Smooth muscle cell (in vitro differentiated cells): ENCODE data around the gene IFNA10. TPM values are rescaled to one million over a fixed set of nuclear protein-coding genes. Genes with fewer than 3 reads are reported as not detected.
"Not testable (repeated sequence)": the region's sequence is repeated elsewhere in the genome, so short reads cannot be mapped to it uniquely, and the experiment has no call there.

Experiments used
- DNase-seq: peaks from one replicate; lab custom pipeline; 2025; ENCODE audit not compliant: unreplicated experiment; lab: John Stamatoyannopoulos, UW
- H2AFZ ChIP-seq: fragments of 200-600 bp; sonication (generic); 2 replicates; pipeline ENCODE4 v1.6.0; 2016; ENCODE audit warnings: antibody characterized with exemption, low read depth, mild to moderate bottlenecking
- H3F3A ChIP-seq: fragments of 200-600 bp; sonication (generic); 2 replicates; pipeline ENCODE4 v1.6.0; 2017; ENCODE audit warnings: antibody characterized with exemption, low read depth
- H3K27ac ChIP-seq: fragments of 200-600 bp; sonication (generic); 2 replicates; pipeline ENCODE4 v1.5.1; 2016; ENCODE audit warnings: low read depth, mild to moderate bottlenecking
- H3K27me3 ChIP-seq: fragments of 200-600 bp; sonication (generic); 2 replicates; pipeline ENCODE4 v1.6.1; 2016; ENCODE audit warnings: low read depth, mild to moderate bottlenecking
- H3K36me3 ChIP-seq: fragments of 200-600 bp; sonication (generic); 2 replicates; pipeline ENCODE4 v1.5.1; 2016; ENCODE audit warnings: low read depth
- H3K4me1 ChIP-seq: fragments of 200-600 bp; sonication (generic); 2 replicates; pipeline ENCODE4 v1.5.1; 2016; ENCODE audit warnings: low read depth
- H3K4me2 ChIP-seq: fragments of 200-600 bp; sonication (generic); 2 replicates; pipeline ENCODE4 v1.6.0; 2016; ENCODE audit warnings: mild to moderate bottlenecking
- H3K4me3 ChIP-seq: fragments of 200-600 bp; sonication (generic); 2 replicates; pipeline ENCODE4 v1.5.1; 2016; ENCODE audit warnings: mild to moderate bottlenecking
- H3K79me2 ChIP-seq: fragments of 200-600 bp; sonication (generic); 2 replicates; pipeline ENCODE4 v1.6.0; 2016; ENCODE audit warnings: low read depth, mild to moderate bottlenecking
- H3K9ac ChIP-seq: fragments of 200-600 bp; sonication (generic); 2 replicates; pipeline ENCODE4 v1.6.0; 2016; ENCODE audit warnings: low read depth
- H3K9me3 ChIP-seq: fragments of 200-600 bp; sonication (generic); replicated peaks from 2 replicates; pipeline ENCODE4 v1.5.1; 2016; ENCODE audit warnings: low read depth
- H4K20me1 ChIP-seq: fragments of 200-600 bp; sonication (generic); 2 replicates; pipeline ENCODE4 v1.6.0; 2016; ENCODE audit warnings: low read depth
- WGBS: methylation state at CpG from one replicate; pipeline ENCODE4 v1.1.7; 2016; ENCODE audit warnings: low lambda C conversion rate; 5-methylcytosine and 5-hydroxymethylcytosine counted together
- polyA plus RNA-seq: library from polyadenylated mRNA; unstranded; fragments of >200 nt; fragmentation: Nextera tagmentation; extraction: Ambion mirVana; gene quantifications from 2 replicates; pipeline ENCODE4 v1.2.1, GENCODE V29; 2016
- small RNA-seq: library from RNA; depleted of rRNA; stranded (forward); fragments of <200 nt; gene quantifications from one replicate; pipeline ENCODE3, GENCODE V24; 2014
- total RNA-seq: library from RNA; depleted of rRNA; stranded (reverse); fragments of >200 nt; gene quantifications from 2 replicates; pipeline ENCODE4 v1.2.3, GENCODE V29; 2014
- TF ChIP-seq, protein P1 (sequence below): fragments of 200-600 bp; sonication (generic); IDR thresholded peaks from 2 replicates; pipeline ENCODE4 v1.5.1; 2017; ENCODE audit warnings: borderline replicate concordance, mild to moderate bottlenecking, antibody characterized with exemption; ENCODE audit not compliant: insufficient read depth, poor library complexity, severe bottlenecking

IFNA10 gene
- total and polyA plus RNA-seq, 2 experiments from 2014 or later: not detected

DNA sequence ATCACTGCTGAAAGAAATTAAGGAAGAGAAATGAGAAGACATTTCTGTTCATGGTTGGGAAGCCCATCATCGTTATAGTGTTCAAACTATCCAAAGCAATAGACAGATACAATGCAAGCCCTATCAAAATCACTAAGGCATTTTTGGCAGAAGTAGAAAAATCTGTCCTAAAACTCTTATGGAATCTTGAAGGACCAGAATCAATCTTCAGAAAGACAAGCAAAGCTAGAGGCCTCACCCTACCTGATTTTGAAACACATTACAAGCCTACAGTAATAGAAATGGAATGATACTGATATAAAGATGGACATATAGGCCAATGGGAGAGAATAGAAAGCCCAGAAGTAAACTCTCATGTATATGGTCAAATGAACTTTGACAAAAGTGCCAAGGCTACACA, 35.6 kb downstream of the IFNA10 start:
- no peaks in the 10 kb centered on the region for H4K20me1 ChIP-seq
- DNase-seq: no peak
- no peak overlapping the region for H3K27ac ChIP-seq
- H3K36me3 ChIP-seq: no peaks in the 10 kb centered on the region
- TF ChIP-seq, protein P1, sequence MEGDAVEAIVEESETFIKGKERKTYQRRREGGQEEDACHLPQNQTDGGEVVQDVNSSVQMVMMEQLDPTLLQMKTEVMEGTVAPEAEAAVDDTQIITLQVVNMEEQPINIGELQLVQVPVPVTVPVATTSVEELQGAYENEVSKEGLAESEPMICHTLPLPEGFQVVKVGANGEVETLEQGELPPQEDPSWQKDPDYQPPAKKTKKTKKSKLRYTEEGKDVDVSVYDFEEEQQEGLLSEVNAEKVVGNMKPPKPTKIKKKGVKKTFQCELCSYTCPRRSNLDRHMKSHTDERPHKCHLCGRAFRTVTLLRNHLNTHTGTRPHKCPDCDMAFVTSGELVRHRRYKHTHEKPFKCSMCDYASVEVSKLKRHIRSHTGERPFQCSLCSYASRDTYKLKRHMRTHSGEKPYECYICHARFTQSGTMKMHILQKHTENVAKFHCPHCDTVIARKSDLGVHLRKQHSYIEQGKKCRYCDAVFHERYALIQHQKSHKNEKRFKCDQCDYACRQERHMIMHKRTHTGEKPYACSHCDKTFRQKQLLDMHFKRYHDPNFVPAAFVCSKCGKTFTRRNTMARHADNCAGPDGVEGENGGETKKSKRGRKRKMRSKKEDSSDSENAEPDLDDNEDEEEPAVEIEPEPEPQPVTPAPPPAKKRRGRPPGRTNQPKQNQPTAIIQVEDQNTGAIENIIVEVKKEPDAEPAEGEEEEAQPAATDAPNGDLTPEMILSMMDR: no peak
- H3F3A ChIP-seq: no peaks in the 10 kb centered on the region
- no peaks in the 10 kb centered on the region for H3K79me2 ChIP-seq
- no peaks in the 10 kb centered on the region for H3K4me1 ChIP-seq
- H3K4me3 ChIP-seq: no peak overlapping the region
- WGBS: 70% methylated on average over 1 of the region's 1 CpG
- no peak overlapping the region for H3K4me2 ChIP-seq
- no peak overlapping the region for H3K9ac ChIP-seq
- H3K9me3 ChIP-seq: no peaks in the 10 kb centered on the region
- H3K27me3 ChIP-seq: peaks cover 12% of the 10 kb centered on the region
- H2AFZ ChIP-seq: no peak overlapping the region

DNA sequence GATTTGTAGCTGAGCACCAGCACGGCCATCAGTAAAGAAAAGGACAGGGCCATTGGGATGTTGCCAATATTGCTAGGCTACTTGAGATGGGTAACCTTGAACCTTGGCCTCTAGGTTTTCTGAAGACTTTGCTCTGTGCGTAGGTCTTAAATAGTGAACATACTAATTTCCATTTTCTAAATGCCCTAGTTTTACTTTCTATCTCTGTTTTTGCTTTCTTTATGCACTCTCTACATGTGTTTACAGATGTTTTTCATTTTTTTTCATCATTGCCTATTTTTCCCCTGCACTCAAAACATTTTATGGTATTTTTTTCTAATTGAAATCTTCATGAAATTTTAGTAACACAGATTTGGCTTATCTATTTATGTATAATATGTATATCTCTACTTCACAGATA, 40.4 kb downstream of the IFNA10 start, which contains the start of gene IFNA21:
IFNA21 (minus strand) TSS at position 101 of the 400 bp plus-strand sequence; CDS start at position 53, 48 bp downstream.
- H2AFZ ChIP-seq, H3K27me3 ChIP-seq, H3F3A ChIP-seq, H3K79me2 ChIP-seq, H3K36me3 ChIP-seq, H3K4me3 ChIP-seq, H3K27ac ChIP-seq, H3K9ac ChIP-seq, DNase-seq, H3K9me3 ChIP-seq, H3K4me2 ChIP-seq, H3K4me1 ChIP-seq, H4K20me1 ChIP-seq: not testable (repeated sequence)
- 92% methylated on average over 2 of the region's 2 CpGs for WGBS

DNA sequence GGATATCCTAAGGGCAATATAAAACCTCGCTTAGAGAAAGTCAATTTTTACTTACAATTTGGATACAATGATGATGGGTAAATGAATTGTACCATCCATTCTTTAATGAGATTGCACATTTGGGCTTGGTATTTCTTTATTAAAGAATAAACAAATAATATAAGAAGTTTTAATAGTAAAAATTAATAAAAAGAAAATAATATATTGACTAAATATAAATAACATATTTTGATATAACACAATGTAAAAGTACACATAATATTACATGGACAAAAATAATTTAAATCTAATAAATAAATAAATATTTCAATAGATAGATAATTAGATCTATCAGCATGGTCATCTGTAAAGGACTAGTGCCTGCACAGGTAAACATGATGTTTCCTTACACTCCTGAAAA, 41.4 kb downstream of the IFNA10 start:
- TF ChIP-seq, protein P1: no peak
- Histone ChIP-seq H3K79me2 (no peaks in the 10 kb centered on the region), H3K27me3 (no peaks in the 10 kb centered on the region), H3K36me3 (no peaks in the 10 kb centered on the region), H2AFZ (no peak overlapping the region), H3F3A (no peaks in the 10 kb centered on the region), H3K27ac (no peak overlapping the region), H3K4me2 (no peak overlapping the region), H3K9me3 (no peaks in the 10 kb centered on the region), H3K4me1 (no peaks in the 10 kb centered on the region), H3K4me3 (no peak overlapping the region), H4K20me1 (no peaks in the 10 kb centered on the region), H3K9ac (no peak overlapping the region)
- 100% methylated on average over 1 of the region's 1 CpG for WGBS
- DNase-seq: no peak

DNA sequence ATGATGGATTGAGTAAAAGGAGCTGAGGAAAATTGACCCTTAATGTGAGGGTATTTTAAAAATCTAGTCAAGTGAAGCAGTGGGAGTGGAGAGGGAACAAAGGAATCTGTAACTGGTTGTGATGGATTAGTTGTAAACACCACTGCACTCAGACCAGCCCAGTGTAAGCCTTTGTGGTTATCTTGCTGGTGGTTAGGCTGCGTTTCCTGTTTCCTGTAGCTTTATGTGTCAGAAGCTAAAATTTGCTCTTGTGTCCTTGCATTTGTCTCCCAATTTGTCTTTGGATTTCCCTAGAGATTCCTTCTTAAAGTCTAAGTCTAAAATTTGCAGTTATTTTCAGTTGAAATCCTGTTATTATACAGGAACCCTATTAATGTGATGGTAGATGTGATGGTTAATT, 46.8 kb downstream of the IFNA10 start:
- H3K9me3 ChIP-seq: no peaks in the 10 kb centered on the region
- no peaks in the 10 kb centered on the region for H3F3A ChIP-seq
- H3K27ac ChIP-seq: no peak overlapping the region
- H4K20me1 ChIP-seq: no peaks in the 10 kb centered on the region
- H3K36me3 ChIP-seq: no peaks in the 10 kb centered on the region
- H3K9ac ChIP-seq: no peak overlapping the region
- TF ChIP-seq, protein P1: no peak
- peak overlapping the region; percentile 59 for H3K4me2 ChIP-seq
- peaks cover 3% of the 10 kb centered on the region for H3K4me1 ChIP-seq
- H3K79me2 ChIP-seq: no peaks in the 10 kb centered on the region
- no peak overlapping the region for H2AFZ ChIP-seq
- no peak for DNase-seq
- no peaks in the 10 kb centered on the region for H3K27me3 ChIP-seq
- H3K4me3 ChIP-seq: no peak overlapping the region
- WGBS: 7% methylated on average over 1 of the region's 1 CpG

Small RNA genes lying within 50 kb of the gene (small RNA-seq; reads per million reads assigned to genes)
- gene RF00019: not detected

Other genes with a start within 250 kb of the IFNA10 start
- gene HACD4, start 175.5 kb downstream of the IFNA10 start, total RNA-seq: 5.1 and 6.2 TPM in 2 replicates
- gene HACD4, start 175.5 kb downstream of the IFNA10 start, polyA plus RNA-seq: 1.8 and 2.6 TPM in 2 replicates
- gene IFNB1, start 129.2 kb downstream of the IFNA10 start, total RNA-seq: not detected in 2 replicates
- not detected in 2 replicates for gene IFNB1, start 129.2 kb downstream of the IFNA10 start, polyA plus RNA-seq
- gene IFNW1, start 65.3 kb downstream of the IFNA10 start, total RNA-seq: not detected in 2 replicates
- gene IFNW1, start 65.3 kb downstream of the IFNA10 start, polyA plus RNA-seq: not detected in 2 replicates
- not detected in 2 replicates for gene IFNA21, start 40.5 kb downstream of the IFNA10 start, total RNA-seq
- gene IFNA21, start 40.5 kb downstream of the IFNA10 start, polyA plus RNA-seq: not detected in 2 replicates
- not detected in 2 replicates for gene IFNA4, start 19.6 kb downstream of the IFNA10 start, total RNA-seq
- gene IFNA4, start 19.6 kb downstream of the IFNA10 start, polyA plus RNA-seq: not detected in 2 replicates
- not detected in 2 replicates for gene IFNA7, start 4.9 kb downstream of the IFNA10 start, total RNA-seq
- gene IFNA7, start 4.9 kb downstream of the IFNA10 start, polyA plus RNA-seq: not detected in 2 replicates
- not detected in 2 replicates for gene IFNA16, start 10.2 kb upstream of the IFNA10 start, total RNA-seq
- gene IFNA16, start 10.2 kb upstream of the IFNA10 start, polyA plus RNA-seq: not detected in 2 replicates
- not detected in 2 replicates for gene IFNA17, start 21.1 kb upstream of the IFNA10 start, total RNA-seq
- not detected in 2 replicates for gene IFNA17, start 21.1 kb upstream of the IFNA10 start, polyA plus RNA-seq
- not detected in 2 replicates for gene IFNA14, start 32.9 kb upstream of the IFNA10 start, total RNA-seq
- not detected in 2 replicates for gene IFNA14, start 32.9 kb upstream of the IFNA10 start, polyA plus RNA-seq
- gene IFNA5, start 98.2 kb upstream of the IFNA10 start, total RNA-seq: 0.36 and 0.54 TPM in 2 replicates
- not detected in 2 replicates for gene IFNA5, start 98.2 kb upstream of the IFNA10 start, polyA plus RNA-seq
- 37.1 and 41.1 TPM in 2 replicates for gene KLHL9, start 128.3 kb upstream of the IFNA10 start, total RNA-seq
- 15.0 and 17.4 TPM in 2 replicates for gene KLHL9, start 128.3 kb upstream of the IFNA10 start, polyA plus RNA-seq
- not detected in 2 replicates for gene IFNA6, start 143.7 kb upstream of the IFNA10 start, total RNA-seq
- gene IFNA6, start 143.7 kb upstream of the IFNA10 start, polyA plus RNA-seq: not detected in 2 replicates
- gene IFNA13, start 160.9 kb upstream of the IFNA10 start, total RNA-seq: not detected in 2 replicates
- gene IFNA13, start 160.9 kb upstream of the IFNA10 start, polyA plus RNA-seq: 0.40 TPM in 1 of 2 replicates, not detected in the other
- gene IFNA2, start 178.3 kb upstream of the IFNA10 start, total RNA-seq: not detected in 2 replicates
- gene IFNA2, start 178.3 kb upstream of the IFNA10 start, polyA plus RNA-seq: not detected in 2 replicates
- gene IFNA8, start 202.0 kb upstream of the IFNA10 start, total RNA-seq: not detected in 2 replicates
- gene IFNA8, start 202.0 kb upstream of the IFNA10 start, polyA plus RNA-seq: not detected in 2 replicates
- gene IFNA1, start 233.3 kb upstream of the IFNA10 start, total RNA-seq: not detected in 2 replicates
- not detected in 2 replicates for gene IFNA1, start 233.3 kb upstream of the IFNA10 start, polyA plus RNA-seq